AG04449 (cell line): ENCODE measurements around the gene PDE6C.

Experiments
- CTCF ChIA-PET: fragments of 350-600 bp; formaldehyde crosslinking; extraction: SDS; loops from one replicate; lab custom pipeline; 2021; ENCODE audit warnings: antibody characterized with exemption; lab: Yijun Ruan, JAX
- POLR2A ChIA-PET: fragments of 400-600, 350-600 bp; formaldehyde crosslinking; extraction: SDS; loops from one replicate; lab custom pipeline; 2020; ENCODE audit warnings: antibody characterized with exemption, inconsistent platforms; lab: Yijun Ruan, JAX
- DNase-seq: peaks from one replicate; pipeline ENCODE4 v3.0.0-alpha.2; 2010; ENCODE audit warnings: low read depth, low spot score
- H3K4me3 ChIP-seq: 2 replicates; pipeline ENCODE4 v1.5.1; 2011; ENCODE audit warnings: low read depth, mild to moderate bottlenecking, control low read depth, low read length
- CTCF ChIP-seq: IDR thresholded peaks from one replicate; pipeline ENCODE4 v1.5.1; 2011; ENCODE audit warnings: mild to moderate bottlenecking, moderate library complexity, low read length, control low read depth, inconsistent platforms; ENCODE audit not compliant: insufficient read depth; ENCODE audit errors: missing control alignments

PDE6C gene

GRCh38 chr10:93697207-93697606 is 84.9 kb downstream of the PDE6C start:
- no peak for TF ChIP-seq CTCF
- POLR2A ChIA-PET = no interaction called here
- H3K4me3 ChIP-seq = no peak overlapping the region
- DNase-seq = no peak
- CTCF ChIA-PET = interaction anchor here (1.0 to 2.0 kb wide), 3 partner anchors 118 to 219 kb away, joined by 4 to 10 read pairs (median 6); no protein-coding TSS in a partner anchor

- ChIA-PET CTCF (interaction anchor here (1.0 to 6.2 kb wide), 11 partner anchors 13 to 157 kb away, joined by 3 to 81 read pairs (median 4); no protein-coding TSS in a partner anchor), POLR2A (interaction anchor here (0.7 to 1.6 kb wide), 4 partner anchors 24 to 147 kb away, joined by 3 to 6 read pairs (median 4); no protein-coding TSS in a partner anchor)
- DNase-seq = peak; percentile 7
- TF ChIP-seq CTCF = no peak
- peak overlapping the region; percentile 86 for H3K4me3 ChIP-seq
Measured at GRCh38 chr10:93701866-93702209, 89.5 kb downstream of the PDE6C start.

- POLR2A ChIA-PET = interaction anchor here (0.6 to 1.6 kb wide), 8 partner anchors 24 to 319 kb away, joined by 3 to 6 read pairs (median 3); no protein-coding TSS in a partner anchor
- peak within 1 kb of the TSS; percentile 86 for H3K4me3 ChIP-seq
- peak; percentile 65 for DNase-seq
- CTCF ChIA-PET = interaction anchor here (0.7 to 6.2 kb wide), 13 partner anchors 15 to 617 kb away, joined by 3 to 81 read pairs (median 4); no protein-coding TSS in a partner anchor
- TF ChIP-seq CTCF = peak; percentile 65
Measured at GRCh38 chr10:93702210-93703001, 90.1 kb downstream of the PDE6C start, which contains the start of gene FRA10AC1. FRA10AC1 (minus strand) TSS chr10:93702592; CDS start chr10:93700106, 2,486 bp downstream.

GRCh38 chr10:93703066-93703465 is 90.7 kb downstream of the PDE6C start:
- POLR2A ChIA-PET = interaction anchor here (0.6 to 1.6 kb wide), 5 partner anchors 23 to 320 kb away, joined by 3 to 6 read pairs (median 3); no protein-coding TSS in a partner anchor
- CTCF ChIA-PET = interaction anchor here (0.7 to 6.2 kb wide), 10 partner anchors 16 to 617 kb away, joined by 3 to 81 read pairs (median 4); no protein-coding TSS in a partner anchor
- H3K4me3 ChIP-seq = peak overlapping the region; percentile 86
- no peak for DNase-seq
- no peak for TF ChIP-seq CTCF

GRCh38 chr10:93703841-93704240 is 91.5 kb downstream of the PDE6C start:
- no peak overlapping the region for H3K4me3 ChIP-seq
- ChIA-PET POLR2A (no interaction called here), CTCF (interaction anchor here (6.2 kb wide), 1 partner anchor 111 kb away, joined by 81 read pairs; no protein-coding TSS in a partner anchor)
- TF ChIP-seq CTCF = no peak
- DNase-seq = no peak

GRCh38 chr10:93704451-93704850 is 92.1 kb downstream of the PDE6C start:
- DNase-seq = no peak
- ChIA-PET POLR2A (no interaction called here), CTCF (interaction anchor here (6.2 kb wide), 1 partner anchor 111 kb away, joined by 81 read pairs; no protein-coding TSS in a partner anchor)
- H3K4me3 ChIP-seq = no peak overlapping the region
- TF ChIP-seq CTCF = no peak
